Measurements from ENCODE around the gene FOXG1. TPM values are rescaled to one million over a fixed set of nuclear protein-coding genes. Genes with fewer than 3 reads are reported as not detected.
A peak's percentile ranks its signal among the peaks of the same experiment; 100 is the strongest.

Gene FOXG1
- total and polyA plus RNA-seq, 10 donors, result 0.03 to 0.12 (median 0.04) TPM; not detected in 6

DNA sequence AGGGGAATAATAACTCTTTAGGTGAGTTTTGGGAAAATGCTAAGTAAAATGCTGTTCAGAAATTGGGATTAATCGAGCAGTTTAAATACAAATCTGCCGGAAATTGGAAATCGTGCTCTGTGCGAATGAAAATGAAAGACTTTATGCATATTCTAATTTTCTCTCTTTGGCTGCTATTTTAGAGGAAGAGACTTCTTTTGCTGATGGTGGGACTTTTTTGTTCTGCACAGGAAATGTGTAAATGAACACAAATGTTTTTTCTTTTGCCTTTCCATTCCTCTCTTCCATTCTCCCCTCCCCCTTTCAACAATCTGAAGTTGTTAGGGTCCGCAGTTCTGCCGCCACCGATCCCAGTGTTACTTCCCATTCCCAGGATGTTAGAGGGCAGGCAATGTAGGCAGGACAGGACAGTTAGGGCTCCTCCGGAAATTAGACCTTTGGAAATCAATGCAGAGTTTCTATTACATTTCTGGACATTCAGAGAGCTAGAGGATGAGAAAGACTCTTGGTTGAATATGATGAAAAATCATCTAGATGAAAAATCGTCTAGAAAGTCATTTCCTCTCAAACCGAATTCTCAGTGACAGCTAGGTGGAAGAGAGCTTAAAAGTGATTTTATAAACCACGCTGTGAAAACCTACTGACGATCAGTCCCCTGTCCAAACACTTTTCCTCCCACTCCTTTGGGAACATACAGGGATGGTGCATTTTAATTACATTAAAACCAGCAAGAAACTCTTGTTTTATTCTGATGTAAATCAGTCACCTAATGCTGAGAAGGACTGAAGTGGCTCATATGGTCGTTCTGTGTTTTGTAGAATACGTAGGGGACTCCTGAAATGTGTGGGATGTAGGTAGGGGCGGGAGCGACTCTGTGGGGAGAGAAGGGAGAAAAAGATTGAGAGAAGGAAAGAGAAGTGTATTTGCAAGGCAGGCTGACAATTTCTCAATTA lies 17.8 kb downstream of the FOXG1 start:
- H3K36me3 ChIP-seq, result no peaks in the 10 kb centered on the region
- H3K9me3 ChIP-seq, result peaks cover 0 to 10% (median 2%) of the 10 kb centered on the region in 8 donors
- peaks cover 0 to 12% (median 8%) of the 10 kb centered on the region in 6 donors for H3K4me1 ChIP-seq
- DNase-seq, result no peak
- H3K4me3 ChIP-seq, result no peak overlapping the region
- H3K27ac ChIP-seq, result no peak overlapping the region
- H3K27me3 ChIP-seq (replicated peaks in 1 of 7), result peaks cover 0 to 81% (median 60%) of the 10 kb centered on the region in 7 donors
- intact Hi-C loops (cut with DNase I; ENCODE audit: low total_unique reads), result no loop called here
- TF ChIP-seq POLR2A (IDR thresholded peaks at IDR 0.05) (no peak), POLR2AphosphoS5 (IDR thresholded peaks at IDR 0.05) (no peak), CTCF (IDR thresholded peaks at IDR 0.05 in 8 of 11, conservative IDR thresholded peaks at IDR 0.05 in 3 of 11) (no peak)
- WGBS, 5 donors, result 5 to 8% (median 7%) methylated on average over 16 of the region's 16 CpGs

DNA sequence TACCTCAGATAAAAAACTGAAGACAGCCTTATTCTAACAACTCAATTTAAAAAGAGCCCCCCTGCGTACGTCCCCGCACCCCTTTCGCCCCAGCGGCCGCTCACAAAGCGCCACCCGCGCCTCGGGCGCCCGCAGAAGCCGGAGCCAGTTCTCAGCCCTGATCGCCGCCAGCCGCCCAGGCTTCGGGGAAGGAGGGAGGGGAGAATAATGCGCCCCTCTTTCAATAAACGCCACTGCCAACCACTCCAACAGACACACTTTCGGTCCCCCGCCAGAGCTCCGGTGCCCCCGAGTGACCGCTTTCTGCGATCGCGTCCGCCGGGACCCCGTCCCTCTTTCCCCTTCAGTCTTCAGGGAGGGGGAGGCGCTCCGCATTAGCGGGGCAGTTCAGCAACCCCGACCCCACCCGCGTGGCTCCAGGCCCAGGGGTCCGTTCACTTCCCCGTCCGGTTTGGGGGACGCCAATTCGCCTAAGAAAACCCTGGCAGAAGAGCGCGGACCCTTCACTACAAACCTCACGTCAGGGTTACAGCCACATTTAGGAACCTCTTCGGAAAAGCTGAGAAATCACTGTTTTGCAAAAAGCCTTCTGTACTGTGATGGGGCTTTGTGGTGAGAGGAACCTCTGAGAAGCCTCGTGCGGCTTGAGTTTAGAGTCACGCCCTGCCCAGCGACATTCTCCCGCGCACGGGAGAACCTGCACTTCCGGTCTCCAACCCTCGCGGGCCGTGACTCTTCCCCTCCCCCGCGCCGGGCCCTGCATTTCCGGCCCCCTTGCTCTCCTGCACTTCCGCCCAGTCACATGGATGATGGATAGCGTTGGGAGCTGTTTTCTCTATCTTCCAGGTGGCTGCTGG lies 18.7 kb downstream of the FOXG1 start:
- Histone ChIP-seq H3K4me3 (peak overlapping the region in 4 of 8 donors; percentile 4 to 45 (median 16)), H3K36me3 (no peaks in the 10 kb centered on the region), H3K27ac (no peak overlapping the region), H3K27me3 (replicated peaks in 1 of 7) (peaks cover 0 to 72% (median 58%) of the 10 kb centered on the region in 7 donors), H3K9me3 (peaks cover 0 to 10% (median 2%) of the 10 kb centered on the region in 8 donors), H3K4me1 (peaks cover 0 to 12% (median 8%) of the 10 kb centered on the region in 6 donors)
- no peak for DNase-seq
- TF ChIP-seq POLR2A (IDR thresholded peaks at IDR 0.05) (no peak), CTCF (IDR thresholded peaks at IDR 0.05 in 8 of 11, conservative IDR thresholded peaks at IDR 0.05 in 3 of 11) (no peak), POLR2AphosphoS5 (IDR thresholded peaks at IDR 0.05) (no peak)
- 5 to 18% (median 7%) methylated on average over 50 to 62 of the region's 62 CpGs for WGBS, 5 donors
- intact Hi-C loops (cut with DNase I; ENCODE audit: low total_unique reads), result no loop called here

- Histone ChIP-seq H3K27me3 (replicated peaks in 1 of 7) (no peaks in the 10 kb centered on the region), H3K27ac (no peak overlapping the region), H3K4me1 (no peaks in the 10 kb centered on the region), H3K4me3 (no peak overlapping the region), H3K9me3 (peaks cover 0 to 4% (median 0%) of the 10 kb centered on the region in 8 donors), H3K36me3 (no peaks in the 10 kb centered on the region)
- WGBS, 5 donors, result 86 to 97% (median 93%) methylated on average over 1 of the region's 1 CpG
- intact Hi-C loops (cut with DNase I; ENCODE audit: low total_unique reads), result no loop called here
- no peak for DNase-seq
- TF ChIP-seq POLR2A (IDR thresholded peaks at IDR 0.05) (no peak), POLR2AphosphoS5 (IDR thresholded peaks at IDR 0.05) (no peak), CTCF (IDR thresholded peaks at IDR 0.05 in 8 of 11, conservative IDR thresholded peaks at IDR 0.05 in 3 of 11) (no peak)
Observed at GRCh38 chr14:28807518-28807917, 40.9 kb downstream of the FOXG1 start.
